PC-3 (cell line): Measurements from ENCODE around the gene SGTA. TPM values are rescaled to one million over a fixed set of nuclear protein-coding genes. Genes with fewer than 3 reads are reported as not detected.

Experiments
- ATAC-seq: fragments of 200-7000 bp; cut with Tn5 transposase; 2 replicates; pipeline ENCODE4 v1.9.1; 2020; ENCODE audit warnings: mild to moderate bottlenecking, moderate library complexity
- BruUV-seq: library from RNA; stranded (reverse); fragments of 400-500 nt; replicated peaks from 2 replicates; lab custom pipeline; 2021; lab: Mats Ljungman, UMichigan
- CTCF ChIA-PET: fragments of 300-600 bp; sonication (Branson Sonifier 250); formaldehyde crosslinking; loops from one replicate; lab custom pipeline; 2022; ENCODE audit warnings: antibody characterized with exemption; lab: Charles Lee
- POLR2A ChIA-PET: fragments of 300-600 bp; sonication (Branson Sonifier 250); formaldehyde crosslinking; loops from one replicate; lab custom pipeline; 2022; ENCODE audit warnings: antibody characterized with exemption; ENCODE audit not compliant: unreplicated experiment; lab: Charles Lee
- DNase-seq: peaks from one replicate; pipeline ENCODE4 v3.0.0-alpha.2; 2015
- H2AFZ ChIP-seq: fragments of 300-600 bp; sonication (generic); 2 replicates; pipeline ENCODE4 v1.6.0; 2016; ENCODE audit warnings: antibody characterized with exemption, low read length
- H3F3A ChIP-seq: fragments of 300-600 bp; sonication (generic); one replicate; pipeline ENCODE4 v1.6.0; 2017; ENCODE audit warnings: antibody characterized with exemption, low read length, control low read depth, mild to moderate bottlenecking; ENCODE audit not compliant: unreplicated experiment
- H3K27ac ChIP-seq: fragments of 300-600 bp; sonication (generic); 2 replicates; pipeline ENCODE4 v1.5.1; 2016; ENCODE audit warnings: mild to moderate bottlenecking, low read length
- H3K27me3 ChIP-seq: fragments of 300-600 bp; sonication (generic); 2 replicates; pipeline ENCODE4 v1.6.1; 2016; ENCODE audit warnings: low read length, mixed read lengths
- H3K36me3 ChIP-seq: fragments of 300-600 bp; sonication (generic); 2 replicates; pipeline ENCODE4 v1.6.1; 2016; ENCODE audit warnings: low read depth, mixed run types, low read length, mixed read lengths
- H3K4me1 ChIP-seq: fragments of 300-600 bp; sonication (generic); 2 replicates; pipeline ENCODE4 v1.5.1; 2016; ENCODE audit warnings: low read length; ENCODE audit not compliant: insufficient read depth
- H3K4me2 ChIP-seq: fragments of 300-600 bp; sonication (generic); 2 replicates; pipeline ENCODE4 v1.6.0; 2016; ENCODE audit warnings: low read length
- H3K4me3 ChIP-seq: fragments of 300-600 bp; sonication (generic); 2 replicates; pipeline ENCODE4 v1.5.1; 2016; ENCODE audit warnings: mild to moderate bottlenecking, low read length, mixed read lengths
- H3K79me2 ChIP-seq: fragments of 300-600 bp; sonication (generic); 2 replicates; pipeline ENCODE4 v1.6.1; 2017; ENCODE audit warnings: low read length, mixed read lengths
- H3K9ac ChIP-seq: fragments of 300-600 bp; sonication (generic); 2 replicates; pipeline ENCODE4 v1.6.0; 2016; ENCODE audit warnings: mild to moderate bottlenecking, low read length
- H3K9me2 ChIP-seq: fragments of 300-600 bp; sonication (generic); replicated peaks from 2 replicates; pipeline ENCODE4 v1.6.1; 2016; ENCODE audit warnings: mixed run types, low read length, mixed read lengths
- H3K9me3 ChIP-seq: fragments of 300-600 bp; sonication (generic); 2 replicates; pipeline ENCODE4 v1.6.1; 2016; ENCODE audit warnings: low read length, mixed read lengths
- H4K20me1 ChIP-seq: fragments of 300-600 bp; sonication (generic); 2 replicates; pipeline ENCODE4 v1.6.1; 2016; ENCODE audit warnings: low read length, mixed read lengths
- EZH2 ChIP-seq: fragments of 300-600 bp; sonication (generic); IDR thresholded peaks from one replicate; pipeline ENCODE4 v1.6.1; 2017; ENCODE audit warnings: antibody characterized with exemption, mild to moderate bottlenecking, low read length; ENCODE audit not compliant: unreplicated experiment
- EZH2phosphoT487 ChIP-seq: fragments of 300-600 bp; sonication (generic); IDR thresholded peaks from 2 replicates; pipeline ENCODE4 v1.6.1; 2018; ENCODE audit warnings: mild to moderate bottlenecking, antibody characterized with exemption, low read length, borderline replicate concordance
- intact Hi-C: fragments of 100-400 bp; cut with micrococcal nuclease; formaldehyde crosslinking; loops from 2 replicates; pipeline ENCODE4 v1.9.0; 2023
- total RNA-seq: library from RNA; depleted of rRNA; stranded (reverse); fragments of >200 nt; gene quantifications from 2 replicates; pipeline ENCODE4 v1.2.3, GENCODE V29; 2014
- TF ChIP-seq, protein P1 (sequence below): fragments of 300-600 bp; sonication (generic); conservative IDR thresholded peaks from 2 replicates; pipeline ENCODE4 v1.5.1; 2017; ENCODE audit warnings: antibody characterized with exemption, low read depth, mild to moderate bottlenecking, low read length

SGTA gene
- total RNA-seq, 1 experiment from 2014 or later, result 78.6 TPM

DNA sequence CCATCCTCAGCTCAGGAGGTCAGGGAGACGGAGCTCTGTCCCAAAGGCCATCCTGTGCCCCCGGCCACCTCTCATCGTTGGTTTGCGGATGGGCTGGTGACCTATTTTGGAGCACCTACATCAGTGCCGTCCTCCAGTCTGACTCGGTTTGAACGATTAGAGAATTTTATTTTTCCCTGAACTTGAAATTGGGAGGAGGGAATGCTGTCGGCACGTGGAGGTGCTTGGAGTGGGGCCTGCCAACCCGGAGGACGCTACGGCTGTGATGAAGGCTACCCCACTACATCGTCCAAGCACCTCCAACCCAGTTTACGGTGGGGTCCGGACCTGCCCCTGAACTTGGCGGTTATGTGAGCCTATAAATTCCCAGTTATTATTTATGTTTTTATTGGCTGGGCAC lies 33.6 kb upstream of the SGTA start:
- Histone ChIP-seq H3K9ac (no peak overlapping the region), H3K9me3 (no peaks in the 10 kb centered on the region), H3K79me2 (no peaks in the 10 kb centered on the region), H3K36me3 (no peaks in the 10 kb centered on the region), H3K9me2 (no peaks in the 10 kb centered on the region), H3K4me2 (no peak overlapping the region), H2AFZ (no peak overlapping the region), H3K27ac (no peak overlapping the region), H3K27me3 (no peaks in the 10 kb centered on the region), H4K20me1 (no peaks in the 10 kb centered on the region), H3F3A (no peaks in the 10 kb centered on the region), H3K4me1 (no peaks in the 10 kb centered on the region), H3K4me3 (no peak overlapping the region)
- ChIA-PET POLR2A (no interaction called here), CTCF (no interaction called here)
- ATAC-seq (no peak), DNase-seq (no peak)
- no peak for TF ChIP-seq EZH2
- no peak for TF ChIP-seq EZH2phosphoT487
- TF ChIP-seq, protein P1, sequence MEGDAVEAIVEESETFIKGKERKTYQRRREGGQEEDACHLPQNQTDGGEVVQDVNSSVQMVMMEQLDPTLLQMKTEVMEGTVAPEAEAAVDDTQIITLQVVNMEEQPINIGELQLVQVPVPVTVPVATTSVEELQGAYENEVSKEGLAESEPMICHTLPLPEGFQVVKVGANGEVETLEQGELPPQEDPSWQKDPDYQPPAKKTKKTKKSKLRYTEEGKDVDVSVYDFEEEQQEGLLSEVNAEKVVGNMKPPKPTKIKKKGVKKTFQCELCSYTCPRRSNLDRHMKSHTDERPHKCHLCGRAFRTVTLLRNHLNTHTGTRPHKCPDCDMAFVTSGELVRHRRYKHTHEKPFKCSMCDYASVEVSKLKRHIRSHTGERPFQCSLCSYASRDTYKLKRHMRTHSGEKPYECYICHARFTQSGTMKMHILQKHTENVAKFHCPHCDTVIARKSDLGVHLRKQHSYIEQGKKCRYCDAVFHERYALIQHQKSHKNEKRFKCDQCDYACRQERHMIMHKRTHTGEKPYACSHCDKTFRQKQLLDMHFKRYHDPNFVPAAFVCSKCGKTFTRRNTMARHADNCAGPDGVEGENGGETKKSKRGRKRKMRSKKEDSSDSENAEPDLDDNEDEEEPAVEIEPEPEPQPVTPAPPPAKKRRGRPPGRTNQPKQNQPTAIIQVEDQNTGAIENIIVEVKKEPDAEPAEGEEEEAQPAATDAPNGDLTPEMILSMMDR, result no peak
- intact Hi-C loops, result no loop called here
- BruUV-seq, result no TSS peak

DNA sequence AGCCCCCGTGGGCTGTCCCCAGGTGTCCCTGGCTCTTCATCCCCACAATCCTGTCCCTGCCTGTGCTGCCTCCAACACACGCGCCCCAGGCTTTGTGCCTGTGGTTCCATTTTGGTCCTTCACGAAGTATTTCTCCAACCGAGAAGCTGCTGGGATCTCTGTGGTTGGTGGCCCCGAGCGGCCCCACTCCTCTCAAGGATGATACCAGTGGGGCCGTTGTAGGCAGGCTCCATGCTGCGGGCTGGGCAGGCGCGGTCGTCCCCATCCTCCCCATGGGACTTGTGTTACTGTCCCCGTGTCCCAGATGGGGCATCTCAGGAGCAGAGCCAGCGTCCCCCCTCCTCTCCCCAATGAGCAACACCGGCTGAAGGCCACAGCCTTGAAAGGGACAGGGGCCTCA lies 32.9 kb upstream of the SGTA start:
- Histone ChIP-seq H3K9me3 (no peaks in the 10 kb centered on the region), H3K36me3 (no peaks in the 10 kb centered on the region), H3K9me2 (no peaks in the 10 kb centered on the region), H3K4me1 (no peaks in the 10 kb centered on the region), H3K27ac (no peak overlapping the region), H2AFZ (no peak overlapping the region), H3F3A (no peaks in the 10 kb centered on the region), H3K4me3 (no peak overlapping the region), H3K4me2 (no peak overlapping the region), H3K79me2 (no peaks in the 10 kb centered on the region), H3K9ac (no peak overlapping the region), H4K20me1 (no peaks in the 10 kb centered on the region), H3K27me3 (no peaks in the 10 kb centered on the region)
- ATAC-seq, result no peak
- DNase-seq, result no peak
- intact Hi-C loops, result no loop called here
- no TSS peak for BruUV-seq
- ChIA-PET POLR2A (no interaction called here), CTCF (no interaction called here)
- no peak for TF ChIP-seq EZH2
- TF ChIP-seq EZH2phosphoT487, result no peak
- TF ChIP-seq, protein P1, result no peak

DNA sequence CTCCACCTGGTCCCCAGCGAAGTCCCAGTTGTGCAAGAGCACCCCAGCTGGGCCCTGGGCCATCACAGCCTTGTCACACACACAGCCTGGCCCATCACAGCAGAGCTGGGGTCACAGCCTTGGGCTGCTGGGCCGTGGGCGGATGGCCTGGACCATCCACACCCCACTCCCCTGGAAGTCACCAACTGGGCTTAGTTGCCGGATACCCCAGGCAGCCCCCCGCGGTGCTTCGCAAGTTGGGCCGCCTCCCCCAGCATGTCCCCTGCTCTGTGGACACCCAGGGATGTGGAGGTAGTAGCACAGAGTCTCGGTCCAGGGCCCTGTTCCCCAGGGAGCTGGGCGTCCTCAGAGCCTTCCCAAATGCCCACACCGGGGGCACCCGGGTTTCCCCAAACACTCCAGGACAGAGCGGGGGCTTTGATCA lies 32.1 kb upstream of the SGTA start:
- no peak overlapping the region for H2AFZ ChIP-seq
- no peaks in the 10 kb centered on the region for H3K9me3 ChIP-seq
- H3K36me3 ChIP-seq, result no peaks in the 10 kb centered on the region
- H4K20me1 ChIP-seq, result no peaks in the 10 kb centered on the region
- no peaks in the 10 kb centered on the region for H3K79me2 ChIP-seq
- POLR2A ChIA-PET, result no interaction called here
- no peaks in the 10 kb centered on the region for H3F3A ChIP-seq
- no peak overlapping the region for H3K4me3 ChIP-seq
- H3K9me2 ChIP-seq, result no peaks in the 10 kb centered on the region
- TF ChIP-seq, protein P1, result no peak
- no peak for TF ChIP-seq EZH2
- no peak for TF ChIP-seq EZH2phosphoT487
- no TSS peak for BruUV-seq
- H3K27me3 ChIP-seq, result no peaks in the 10 kb centered on the region
- ATAC-seq (no peak), DNase-seq (no peak)
- H3K27ac ChIP-seq, result no peak overlapping the region
- H3K4me2 ChIP-seq, result no peak overlapping the region
- intact Hi-C loops, result no loop called here
- CTCF ChIA-PET, result interaction anchor here (0.6 kb wide), 1 partner anchor 78 kb away, joined by 6 read pairs; no protein-coding TSS in a partner anchor
- H3K4me1 ChIP-seq, result no peaks in the 10 kb centered on the region
- no peak overlapping the region for H3K9ac ChIP-seq
